ENCODE results near the gene C12orf50. TPM values are rescaled to one million over a fixed set of nuclear protein-coding genes. Genes with fewer than 3 reads are reported as not detected.
A peak's percentile ranks its signal among the peaks of the same experiment; 100 is the strongest.
"Not testable (repeated sequence)": the region's sequence is repeated elsewhere in the genome, so short reads cannot be mapped to it uniquely, and the experiment has no call there.

Gene C12orf50
- total RNA-seq, 1 donor from 2014 or later = not detected

- no peaks in the 10 kb centered on the region for H3K9me3 Mint-ChIP-seq
- peak overlapping the region; percentile 95 for H3K27ac Mint-ChIP-seq
- peaks cover 45% of the 10 kb centered on the region for H3K4me1 Mint-ChIP-seq (ENCODE audit: low read depth)
- DNase-seq (ENCODE audit: low spot score) = peak; percentile 84
- peaks cover 33% of the 10 kb centered on the region for H3K36me3 Mint-ChIP-seq (ENCODE audit: low read depth)
- peak overlapping the region; percentile 99 for H3K4me3 Mint-ChIP-seq (ENCODE audit: low read depth)
- intact Hi-C loops (cut with micrococcal nuclease) = loop anchor here (1.0 to 10.0 kb wide), 5 partner anchors 107 to 1129 kb away; partner anchors contain the start of genes CEP290 and TMTC3
- H3K27me3 Mint-ChIP-seq (ENCODE audit: low read depth) = no peaks in the 10 kb centered on the region
Measured at GRCh38 chr12:88035271-88035906, 6.2 kb upstream of the C12orf50 start.

GRCh38 chr12:88031161-88031560, 2.0 kb upstream of the C12orf50 start:
- H3K9me3 Mint-ChIP-seq; H3K36me3 Mint-ChIP-seq (ENCODE audit: low read depth); H3K4me3 Mint-ChIP-seq (ENCODE audit: low read depth); DNase-seq (ENCODE audit: low spot score); H3K27ac Mint-ChIP-seq: not testable (repeated sequence)
- intact Hi-C loops (cut with micrococcal nuclease) = loop anchor here (10.0 kb wide), 3 partner anchors 214 to 1134 kb away; no protein-coding TSS in a partner anchor
- Mint-ChIP-seq H3K27me3 (ENCODE audit: low read depth) (peaks cover 13% of the 10 kb centered on the region), H3K4me1 (ENCODE audit: low read depth) (peaks cover 13% of the 10 kb centered on the region)

GRCh38 chr12:88026196-88026595, 3.0 kb downstream of the C12orf50 start:
- Mint-ChIP-seq H3K36me3 (ENCODE audit: low read depth) (no peaks in the 10 kb centered on the region), H3K4me1 (ENCODE audit: low read depth) (no peaks in the 10 kb centered on the region), H3K4me3 (ENCODE audit: low read depth) (no peak overlapping the region), H3K9me3 (no peaks in the 10 kb centered on the region), H3K27ac (no peak overlapping the region), H3K27me3 (ENCODE audit: low read depth) (peaks cover 26% of the 10 kb centered on the region)
- DNase-seq (ENCODE audit: low spot score) = no peak
- intact Hi-C loops (cut with micrococcal nuclease) = no loop called here

GRCh38 chr12:88017964-88018363, 11.2 kb downstream of the C12orf50 start:
- Mint-ChIP-seq H3K27me3 (ENCODE audit: low read depth) (peaks cover 8% of the 10 kb centered on the region), H3K9me3 (peaks cover 15% of the 10 kb centered on the region), H3K4me1 (ENCODE audit: low read depth) (no peaks in the 10 kb centered on the region), H3K4me3 (ENCODE audit: low read depth) (no peak overlapping the region), H3K27ac (no peak overlapping the region), H3K36me3 (ENCODE audit: low read depth) (no peaks in the 10 kb centered on the region)
- DNase-seq (ENCODE audit: low spot score) = no peak
- intact Hi-C loops (cut with micrococcal nuclease) = no loop called here

GRCh38 chr12:88015825-88016224, 13.4 kb downstream of the C12orf50 start:
- Mint-ChIP-seq H3K27me3 (ENCODE audit: low read depth) (peaks cover 5% of the 10 kb centered on the region), H3K27ac (no peak overlapping the region), H3K36me3 (ENCODE audit: low read depth) (no peaks in the 10 kb centered on the region), H3K4me1 (ENCODE audit: low read depth) (no peaks in the 10 kb centered on the region), H3K4me3 (ENCODE audit: low read depth) (no peak overlapping the region), H3K9me3 (peaks cover 15% of the 10 kb centered on the region)
- no peak for DNase-seq (ENCODE audit: low spot score)
- intact Hi-C loops (cut with micrococcal nuclease) = no loop called here

GRCh38 chr12:88011755-88012154, 17.4 kb downstream of the C12orf50 start:
- intact Hi-C loops (cut with micrococcal nuclease) = no loop called here
- Mint-ChIP-seq H3K9me3 (no peaks in the 10 kb centered on the region), H3K36me3 (ENCODE audit: low read depth) (no peaks in the 10 kb centered on the region), H3K27me3 (ENCODE audit: low read depth) (peaks cover 7% of the 10 kb centered on the region), H3K27ac (no peak overlapping the region), H3K4me3 (ENCODE audit: low read depth) (no peak overlapping the region), H3K4me1 (ENCODE audit: low read depth) (no peaks in the 10 kb centered on the region)
- DNase-seq (ENCODE audit: low spot score) = no peak

- Mint-ChIP-seq H3K36me3 (ENCODE audit: low read depth) (no peaks in the 10 kb centered on the region), H3K27ac (no peak overlapping the region), H3K4me3 (ENCODE audit: low read depth) (no peak overlapping the region), H3K4me1 (ENCODE audit: low read depth) (no peaks in the 10 kb centered on the region), H3K27me3 (ENCODE audit: low read depth) (peaks cover 1% of the 10 kb centered on the region), H3K9me3 (no peaks in the 10 kb centered on the region)
- intact Hi-C loops (cut with micrococcal nuclease) = no loop called here
- no peak for DNase-seq (ENCODE audit: low spot score)
Measured at GRCh38 chr12:88006351-88006750, 22.9 kb downstream of the C12orf50 start.

- Mint-ChIP-seq H3K27ac (no peak overlapping the region), H3K4me3 (ENCODE audit: low read depth) (no peak overlapping the region), H3K4me1 (ENCODE audit: low read depth) (no peaks in the 10 kb centered on the region), H3K36me3 (ENCODE audit: low read depth) (no peaks in the 10 kb centered on the region), H3K9me3 (no peaks in the 10 kb centered on the region), H3K27me3 (ENCODE audit: low read depth) (no peaks in the 10 kb centered on the region)
- DNase-seq (ENCODE audit: low spot score) = no peak
- intact Hi-C loops (cut with micrococcal nuclease) = no loop called here
Measured at GRCh38 chr12:88001327-88001726, 27.9 kb downstream of the C12orf50 start.

GRCh38 chr12:87995581-87996178, 33.5 kb downstream of the C12orf50 start:
- DNase-seq (ENCODE audit: low spot score) = peak; percentile 13
- no peaks in the 10 kb centered on the region for H3K36me3 Mint-ChIP-seq (ENCODE audit: low read depth)
- no peak overlapping the region for H3K4me3 Mint-ChIP-seq (ENCODE audit: low read depth)
- no peaks in the 10 kb centered on the region for H3K9me3 Mint-ChIP-seq
- H3K4me1 Mint-ChIP-seq (ENCODE audit: low read depth) = peaks cover 2% of the 10 kb centered on the region
- intact Hi-C loops (cut with micrococcal nuclease) = loop anchor here (5.0 kb wide), 1 partner anchor 148 kb away; no protein-coding TSS in a partner anchor
- H3K27ac Mint-ChIP-seq = no peak overlapping the region
- H3K27me3 Mint-ChIP-seq (ENCODE audit: low read depth) = no peaks in the 10 kb centered on the region

- H3K4me3 Mint-ChIP-seq (ENCODE audit: low read depth) = no peak overlapping the region
- H3K27me3 Mint-ChIP-seq (ENCODE audit: low read depth) = no peaks in the 10 kb centered on the region
- no peak overlapping the region for H3K27ac Mint-ChIP-seq
- DNase-seq (ENCODE audit: low spot score) = no peak
- no peaks in the 10 kb centered on the region for H3K36me3 Mint-ChIP-seq (ENCODE audit: low read depth)
- intact Hi-C loops (cut with micrococcal nuclease) = no loop called here
- peaks cover 2% of the 10 kb centered on the region for H3K4me1 Mint-ChIP-seq (ENCODE audit: low read depth)
- H3K9me3 Mint-ChIP-seq = no peaks in the 10 kb centered on the region
Measured at GRCh38 chr12:87991483-87991882, 37.7 kb downstream of the C12orf50 start.

GRCh38 chr12:87988534-87988933, 40.7 kb downstream of the C12orf50 start:
- Mint-ChIP-seq H3K36me3 (ENCODE audit: low read depth) (no peaks in the 10 kb centered on the region), H3K9me3 (no peaks in the 10 kb centered on the region), H3K27me3 (ENCODE audit: low read depth) (no peaks in the 10 kb centered on the region), H3K4me1 (ENCODE audit: low read depth) (peaks cover 2% of the 10 kb centered on the region), H3K4me3 (ENCODE audit: low read depth) (no peak overlapping the region), H3K27ac (no peak overlapping the region)
- DNase-seq (ENCODE audit: low spot score) = no peak
- intact Hi-C loops (cut with micrococcal nuclease) = no loop called here

- Mint-ChIP-seq H3K4me1 (ENCODE audit: low read depth) (no peaks in the 10 kb centered on the region), H3K9me3 (no peaks in the 10 kb centered on the region), H3K36me3 (ENCODE audit: low read depth) (no peaks in the 10 kb centered on the region), H3K27me3 (ENCODE audit: low read depth) (no peaks in the 10 kb centered on the region), H3K27ac (no peak overlapping the region), H3K4me3 (ENCODE audit: low read depth) (no peak overlapping the region)
- no peak for DNase-seq (ENCODE audit: low spot score)
- intact Hi-C loops (cut with micrococcal nuclease) = no loop called here
Measured at GRCh38 chr12:87985069-87985675, 44.0 kb downstream of the C12orf50 start.

- no peak overlapping the region for H3K27ac Mint-ChIP-seq
- intact Hi-C loops (cut with micrococcal nuclease) = no loop called here
- DNase-seq (ENCODE audit: low spot score) = no peak
- H3K4me1 Mint-ChIP-seq (ENCODE audit: low read depth) = no peaks in the 10 kb centered on the region
- H3K36me3 Mint-ChIP-seq (ENCODE audit: low read depth) = no peaks in the 10 kb centered on the region
- no peaks in the 10 kb centered on the region for H3K27me3 Mint-ChIP-seq (ENCODE audit: low read depth)
- no peak overlapping the region for H3K4me3 Mint-ChIP-seq (ENCODE audit: low read depth)
- H3K9me3 Mint-ChIP-seq = no peaks in the 10 kb centered on the region
Measured at GRCh38 chr12:87982208-87982607, 47.0 kb downstream of the C12orf50 start.
